Epidermal melanocyte (primary cell): Measurements from ENCODE around the gene RASGEF1C.
"Not testable (repeated sequence)": the region's sequence is repeated elsewhere in the genome, so short reads cannot be mapped to it uniquely, and the experiment has no call there.

ENCODE experiments used
- DNase-seq: peaks from one replicate; pipeline ENCODE4 v3.0.0; 2011; ENCODE audit warnings: low spot score; ENCODE audit not compliant: insufficient read length

Gene RASGEF1C

DNA sequence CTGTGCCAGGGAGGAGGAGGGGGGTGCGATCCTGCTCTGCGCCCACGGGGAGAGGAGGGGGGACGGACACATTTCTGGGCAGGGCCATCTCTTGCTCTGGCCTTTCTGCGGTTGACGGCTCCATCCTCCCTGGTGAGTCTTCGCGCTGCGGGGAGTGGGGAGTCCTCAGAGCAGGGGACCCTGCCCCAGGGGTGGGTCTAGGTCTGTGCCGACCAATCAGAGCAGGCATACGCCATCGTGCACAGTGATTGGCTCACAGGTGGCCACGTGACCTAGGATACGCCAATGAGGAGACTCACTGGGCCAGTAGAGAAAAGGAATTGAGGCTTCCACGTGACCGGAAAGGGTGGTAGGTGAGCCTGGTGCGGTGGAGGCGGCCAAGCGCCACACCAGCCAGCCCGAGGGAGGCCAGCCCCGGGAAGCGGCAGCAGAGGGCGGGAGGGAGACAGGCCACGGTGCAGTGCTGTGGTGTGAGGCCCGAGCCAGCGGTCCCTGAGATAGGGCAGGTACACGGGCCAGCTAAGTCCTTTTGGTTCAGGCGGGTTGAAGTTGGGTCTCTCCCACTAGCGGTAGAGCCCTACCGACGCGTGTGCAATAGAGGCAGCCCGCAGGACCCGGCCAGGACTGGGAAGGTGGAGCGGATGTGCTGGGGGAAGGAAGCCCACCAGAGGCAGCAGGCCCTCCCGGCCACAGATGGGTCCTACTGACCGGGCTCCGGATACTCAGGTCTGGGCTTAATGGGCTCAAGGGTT lies 72.2 kb downstream of the RASGEF1C start:
- no peak for DNase-seq

- DNase-seq = no peak
These were observed 72.9 kb downstream of the RASGEF1C start for GRCh38 chr5:180135967-180136629.

GRCh38 chr5:180135128-180135955 lies 73.7 kb downstream of the RASGEF1C start:
- DNase-seq = no peak

DNA sequence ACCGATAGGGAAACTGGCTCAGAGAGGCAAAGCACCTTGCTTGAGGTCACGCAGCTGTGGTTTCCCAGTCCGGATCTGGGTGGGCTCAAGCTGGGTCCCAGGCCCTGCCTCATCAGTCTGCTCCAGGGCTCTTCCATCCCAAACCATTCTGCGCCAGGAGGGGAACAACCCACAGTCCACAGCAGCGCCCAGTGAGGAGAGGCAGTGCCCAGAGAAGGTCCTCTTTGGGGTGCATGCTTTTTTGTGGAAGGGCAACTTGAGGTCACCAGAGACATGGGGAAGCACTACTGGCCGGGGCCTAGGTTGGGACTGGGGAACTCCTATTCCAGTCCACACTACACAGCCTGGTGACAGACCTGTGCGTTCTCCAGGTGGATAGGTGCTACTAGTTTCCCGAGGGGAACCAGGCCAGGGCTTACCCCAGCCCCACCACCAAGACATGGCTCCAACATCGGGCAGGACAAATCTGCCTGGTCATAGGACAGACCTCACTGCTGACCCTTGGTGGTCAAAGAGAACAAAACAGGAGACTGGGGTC lies 75.0 kb downstream of the RASGEF1C start:
- DNase-seq = no peak

GRCh38 chr5:180133551-180133950 lies 75.5 kb downstream of the RASGEF1C start:
- DNase-seq = no peak

DNA sequence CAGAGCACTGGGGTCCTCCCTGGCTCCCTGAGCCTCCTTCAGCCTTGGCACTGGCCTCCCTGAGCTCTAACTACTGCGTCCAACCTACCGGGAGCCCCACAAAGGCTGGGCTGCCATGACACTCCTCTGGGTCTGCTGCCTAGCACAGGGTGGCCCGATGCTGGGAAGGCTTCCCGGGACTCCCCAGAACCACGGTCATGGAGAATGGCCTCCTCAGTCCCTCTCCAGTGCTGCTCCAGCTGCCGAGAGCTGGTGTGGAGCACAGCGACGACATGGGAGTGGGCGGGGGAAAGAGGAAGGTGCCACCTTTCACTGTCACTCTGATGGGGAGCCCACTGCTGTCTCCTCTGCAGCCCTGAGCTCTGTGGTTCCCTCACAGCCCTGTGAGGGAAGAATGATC lies 76.0 kb downstream of the RASGEF1C start:
- no peak for DNase-seq

DNA sequence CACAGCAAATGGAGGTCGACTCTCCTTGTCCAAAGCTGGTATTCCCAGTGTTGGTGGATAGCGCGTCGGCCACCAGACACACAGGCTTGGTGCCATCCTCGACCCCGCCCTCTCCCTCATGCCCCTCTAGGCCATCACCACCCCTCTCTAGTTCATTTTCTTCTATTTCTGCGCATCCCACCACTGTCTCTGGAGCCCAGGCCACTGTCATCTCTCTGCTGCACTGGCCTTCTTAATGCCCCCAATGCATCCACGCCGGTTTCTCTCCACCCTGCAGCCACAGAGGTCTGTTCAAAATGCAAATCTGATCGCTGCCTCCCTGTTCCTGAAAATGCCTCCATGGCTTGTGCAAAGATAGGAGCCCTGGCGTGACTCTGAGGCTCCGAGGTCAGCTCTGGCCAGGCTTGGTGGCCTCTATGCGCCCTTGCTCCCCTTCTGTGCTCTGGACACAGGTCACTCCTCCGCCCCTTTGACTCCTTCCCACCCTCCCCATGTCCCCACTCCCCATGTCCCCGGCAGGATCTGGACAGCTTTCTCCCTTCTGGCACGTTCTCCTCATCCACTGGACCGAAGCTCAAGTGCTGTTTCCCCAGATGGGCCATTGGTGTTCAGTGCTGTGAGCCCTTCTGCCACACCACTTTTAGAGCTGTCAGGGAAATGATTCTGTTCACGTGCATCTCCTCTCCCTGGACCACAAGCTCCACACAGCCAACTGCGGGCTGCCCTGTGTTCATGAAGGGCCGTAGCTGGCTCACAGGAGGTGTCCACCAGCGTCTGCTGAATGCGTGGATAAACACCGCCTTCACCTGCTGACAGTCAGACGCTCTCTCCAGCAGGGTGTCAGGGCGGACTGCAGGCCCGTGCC lies 77.9 kb downstream of the RASGEF1C start:
- no peak for DNase-seq

DNA sequence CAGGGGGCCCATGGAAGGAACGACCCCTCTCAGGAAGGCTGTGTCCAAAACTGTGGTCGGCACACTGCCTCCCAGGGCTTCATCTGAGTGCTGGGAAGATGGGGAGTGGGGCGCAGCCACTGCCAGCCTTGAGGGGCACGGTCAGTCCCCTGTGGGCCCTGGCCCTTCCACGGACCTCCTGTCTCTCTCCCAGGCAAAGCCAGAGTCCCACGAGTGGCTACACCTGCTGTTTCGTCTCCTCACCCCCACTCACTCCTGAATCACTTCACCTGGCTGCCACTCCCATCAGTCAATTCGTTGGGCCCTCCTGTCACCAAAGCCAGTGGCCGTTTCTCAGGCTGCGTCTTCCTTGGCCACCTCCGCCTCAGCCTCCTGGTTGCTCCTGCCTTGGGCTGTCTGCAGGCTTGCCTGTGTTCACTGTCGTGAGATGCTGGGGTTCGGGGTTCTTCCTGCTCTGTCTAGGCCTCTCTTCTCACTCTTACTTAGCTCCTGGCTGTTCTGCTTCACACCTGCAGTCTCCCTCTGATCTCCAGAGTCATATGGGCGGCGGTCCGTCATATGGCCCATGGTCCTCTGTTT lies 78.6 kb downstream of the RASGEF1C start:
- DNase-seq = no peak

- no peak for DNase-seq
These were observed 79.5 kb downstream of the RASGEF1C start for GRCh38 chr5:180129291-180130190.

DNA sequence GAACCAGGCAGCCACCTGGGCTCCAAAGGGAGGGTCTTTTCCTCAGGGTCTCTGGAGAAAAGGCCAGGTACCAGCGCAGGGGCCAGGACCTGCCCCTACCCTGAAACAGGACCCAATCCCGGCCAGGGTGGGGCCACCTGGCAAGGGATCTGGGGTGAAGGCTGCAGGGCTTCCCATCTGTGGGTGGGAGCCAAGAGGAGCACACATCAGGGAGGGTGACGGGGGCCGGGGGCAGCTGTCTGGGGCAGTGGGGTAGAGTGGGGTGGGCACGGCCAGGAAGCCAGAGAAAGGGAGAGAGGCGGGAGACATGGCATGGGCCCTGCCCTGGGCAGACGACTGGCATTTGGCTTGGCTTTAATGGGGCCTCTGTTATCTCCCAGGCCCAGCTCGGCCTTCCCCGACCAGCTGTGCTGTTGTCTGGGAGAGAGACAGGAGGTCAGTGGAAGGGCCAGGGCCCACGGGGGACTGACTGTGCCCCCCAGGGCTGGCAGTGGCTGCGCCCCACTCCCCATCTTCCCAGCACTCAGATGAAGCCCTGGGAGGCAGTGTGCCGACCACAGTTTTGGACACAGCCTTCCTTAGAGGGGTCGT lies 80.2 kb downstream of the RASGEF1C start:
- DNase-seq = no peak

- no peak for DNase-seq
These were observed 81.0 kb downstream of the RASGEF1C start for GRCh38 chr5:180127682-180128670.

DNA sequence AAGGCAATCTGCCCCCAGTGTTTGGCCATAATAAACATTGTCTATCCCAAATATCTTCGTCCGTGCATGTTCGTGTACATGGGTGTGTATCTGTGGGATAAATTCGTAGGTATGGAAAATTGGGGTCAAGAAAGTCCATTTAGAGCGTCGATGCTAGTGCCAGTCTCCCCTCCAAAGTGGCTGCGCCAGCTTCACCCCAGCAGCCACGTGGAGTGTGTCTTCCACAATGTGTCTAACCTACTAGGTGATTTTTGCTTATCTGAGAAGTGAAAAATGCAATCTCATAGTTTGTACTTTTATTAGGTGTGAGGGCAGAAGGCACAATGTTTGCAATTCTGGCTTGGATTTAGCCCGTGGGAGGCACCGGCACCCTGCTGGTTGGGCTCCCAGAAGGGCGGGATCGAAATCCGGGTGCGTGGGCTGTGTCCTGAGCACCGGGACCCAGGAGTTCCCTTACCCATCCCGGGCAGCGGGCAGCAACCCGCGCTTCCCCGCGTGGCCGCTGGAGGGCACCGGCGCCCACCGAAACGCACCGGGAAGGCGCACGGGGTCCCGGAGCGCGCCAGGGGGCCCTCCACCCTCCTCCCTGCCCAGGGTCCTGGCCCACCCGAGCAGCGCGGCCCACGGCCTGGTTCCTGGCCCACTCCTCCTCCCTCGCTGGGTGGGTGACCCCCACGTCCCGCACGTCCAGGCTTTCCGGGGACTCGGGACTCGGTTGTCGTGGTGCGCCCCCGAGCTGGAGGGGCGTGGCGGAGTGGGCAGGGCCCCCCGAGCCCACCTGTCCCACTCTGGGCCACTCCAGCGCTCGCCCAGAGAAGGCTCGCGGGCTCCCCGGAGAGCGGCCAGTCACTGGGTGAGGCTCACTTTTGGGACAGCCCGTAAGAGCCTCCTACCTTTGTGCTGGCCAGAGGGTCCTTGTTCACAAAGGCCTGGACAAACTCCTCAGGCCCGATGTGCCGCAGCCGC lies 82.0 kb downstream of the RASGEF1C start:
- no peak for DNase-seq

- DNase-seq = not testable (repeated sequence)
These were observed 82.9 kb downstream of the RASGEF1C start for GRCh38 chr5:180126156-180126555.

DNA sequence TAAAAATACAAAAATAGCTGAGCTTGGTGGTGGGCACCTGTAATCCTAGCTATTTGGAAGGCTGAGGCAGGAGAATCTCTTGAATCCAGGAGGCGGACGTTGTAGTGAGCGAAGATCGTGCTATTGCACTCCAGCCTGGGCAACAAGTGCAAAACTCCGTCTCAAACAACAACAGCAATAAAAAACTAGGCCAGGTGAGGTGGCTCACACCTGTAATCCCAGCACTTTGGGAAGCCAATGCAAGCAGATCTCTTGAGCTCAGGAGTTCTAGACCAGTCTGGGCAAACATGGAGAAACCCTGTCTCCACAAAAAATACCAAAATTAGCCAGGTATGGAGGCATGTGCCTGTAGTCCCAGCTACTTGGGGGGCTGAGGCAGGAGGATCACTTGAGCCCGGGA lies 84.3 kb downstream of the RASGEF1C start:
- not testable (repeated sequence) for DNase-seq

DNA sequence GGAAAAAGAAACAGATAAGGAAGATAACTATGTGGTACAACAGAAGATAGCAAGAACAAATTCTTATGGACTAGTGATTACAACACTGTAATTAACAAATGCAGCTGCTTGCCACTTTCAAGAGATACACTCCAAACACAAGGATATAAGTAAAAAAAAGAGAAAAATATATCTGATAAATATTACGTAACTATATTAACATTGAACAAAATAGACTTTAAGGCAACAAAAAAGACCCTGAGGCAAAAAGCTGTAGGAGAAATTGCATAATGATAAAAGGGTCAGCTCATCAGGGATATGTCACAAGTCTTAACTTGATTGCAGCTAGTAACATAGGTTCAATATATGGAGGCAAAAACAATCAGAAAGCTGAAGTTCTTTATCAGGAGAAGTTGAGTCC lies 86.1 kb downstream of the RASGEF1C start:
- DNase-seq = no peak

DNA sequence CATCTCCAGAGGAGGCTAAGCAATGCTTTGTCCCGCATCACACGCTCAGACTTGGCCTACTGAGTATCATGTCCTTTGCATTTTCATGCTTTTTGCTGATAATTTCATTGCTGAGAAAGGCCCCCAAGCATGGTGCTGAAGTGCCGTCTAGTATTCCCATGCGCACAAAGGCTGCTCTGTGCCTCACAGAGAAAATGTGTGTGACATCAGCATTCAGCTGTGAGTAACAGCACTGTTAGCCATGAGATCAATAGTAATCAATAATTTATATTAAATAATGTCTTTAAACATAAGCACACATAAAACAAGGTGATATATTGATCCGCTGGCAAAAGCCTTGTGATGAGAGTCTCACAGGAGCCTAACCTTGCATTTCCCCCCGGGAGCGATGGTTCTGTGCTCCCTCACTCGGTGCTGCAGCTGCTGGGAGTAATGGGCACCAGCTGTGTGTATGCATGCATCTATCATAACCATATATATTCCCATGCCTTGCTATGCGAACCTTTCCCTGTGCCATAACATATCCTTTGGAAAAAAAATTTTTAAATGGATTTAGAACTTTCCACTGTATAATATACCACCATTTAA lies 87.1 kb downstream of the RASGEF1C start:
- DNase-seq = no peak
